ENCODE data around the gene GALK2. TPM values are rescaled to one million over a fixed set of nuclear protein-coding genes. Genes with fewer than 3 reads are reported as not detected.

Gene GALK2
- polyA plus RNA-seq, 1 donor (not counting 4 experiments of a cell fraction or from before 2014, with no cell fraction given), result 29.7 TPM

DNA sequence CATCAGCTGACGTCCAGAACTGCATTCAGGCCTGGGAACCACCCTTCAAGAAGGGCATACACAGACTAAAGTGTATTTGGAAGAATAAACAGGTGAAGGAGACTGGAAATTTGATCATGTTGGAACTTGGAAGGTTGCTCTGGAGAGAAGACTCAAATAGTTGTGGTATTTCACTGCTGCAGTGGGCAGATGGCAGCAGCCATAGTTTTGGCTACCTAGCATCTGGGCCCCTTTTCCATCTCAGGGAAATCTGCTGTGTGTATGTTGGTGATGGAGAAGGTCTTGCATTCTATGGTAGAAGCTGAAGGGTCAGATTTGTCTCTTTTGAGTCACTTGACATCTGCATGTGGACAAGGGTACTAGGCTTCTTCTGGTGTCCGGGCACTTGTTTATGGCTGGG lies 138.6 kb downstream of the GALK2 start:
- no peaks in the 10 kb centered on the region for H4K20me1 ChIP-seq (ENCODE audit: control insufficient read depth, extremely low read depth, insufficient read depth, low read length)
- H3K4me2 ChIP-seq (ENCODE audit: control insufficient read depth, extremely low read depth, insufficient read depth, low read depth, low read length), result no peak overlapping the region
- FAIRE-seq, result no peak
- H3K4me3 ChIP-seq (ENCODE audit: control insufficient read depth in 2 of 3, extremely low read depth in 1 of 3, insufficient read depth in 2 of 3, low read depth in 1 of 3, low read length in 3 of 3), result no peak overlapping the region
- DNase-seq (ENCODE audit: low read depth, low spot score), result no peak
- no peak overlapping the region for H2AFZ ChIP-seq (ENCODE audit: control insufficient read depth, low read length)
- H3K27me3 ChIP-seq (ENCODE audit: control insufficient read depth, extremely low read depth, insufficient read depth, low read length), result no peaks in the 10 kb centered on the region
- H3K9me3 ChIP-seq (ENCODE audit: control insufficient read depth, low read depth, low read length), result no peaks in the 10 kb centered on the region
- H3K79me2 ChIP-seq (ENCODE audit: control insufficient read depth, insufficient read depth, low read length), result no peaks in the 10 kb centered on the region
- dilution Hi-C loops (cut with MboI; ENCODE audit: extremely low pct_ligation_motif_present, low sequenced_read_pairs), result no loop called here
- H3K4me1 ChIP-seq (ENCODE audit: control insufficient read depth, extremely low read depth, insufficient read depth, low read length), result no peaks in the 10 kb centered on the region
- no peaks in the 10 kb centered on the region for H3K36me3 ChIP-seq (ENCODE audit: control insufficient read depth in 2 of 2, extremely low read depth in 1 of 2, insufficient read depth in 2 of 2, low read length in 2 of 2)
- H3K27ac ChIP-seq (ENCODE audit: control insufficient read depth, insufficient read depth, low read length), result no peak overlapping the region
- H3K9ac ChIP-seq (ENCODE audit: control insufficient read depth, extremely low read depth, insufficient read depth, low read length), result no peak overlapping the region
- H3K9me1 ChIP-seq (ENCODE audit: control insufficient read depth, extremely low read depth, insufficient read depth, low read length), result no peaks in the 10 kb centered on the region
- TF ChIP-seq CTCF (optimal IDR thresholded peaks at IDR 0.05 in 1 of 3, IDR thresholded peaks at IDR 0.05 in 1 of 3, conservative IDR thresholded peaks at IDR 0.05 in 1 of 3; ENCODE audit: extremely low read depth in 1 of 3, insufficient read depth in 2 of 3, low read length in 3 of 3) (no peak), EZH2 (IDR thresholded peaks at IDR 0.05; ENCODE audit: low read length) (no peak)

GRCh38 chr15:49309889-49310288 lies 139.8 kb downstream of the GALK2 start:
- no peak for FAIRE-seq
- Histone ChIP-seq H3K4me2 (ENCODE audit: control insufficient read depth, extremely low read depth, insufficient read depth, low read depth, low read length) (no peak overlapping the region), H3K4me3 (ENCODE audit: control insufficient read depth in 2 of 3, extremely low read depth in 1 of 3, insufficient read depth in 2 of 3, low read depth in 1 of 3, low read length in 3 of 3) (no peak overlapping the region), H2AFZ (ENCODE audit: control insufficient read depth, low read length) (no peak overlapping the region), H3K27ac (ENCODE audit: control insufficient read depth, insufficient read depth, low read length) (no peak overlapping the region), H3K27me3 (ENCODE audit: control insufficient read depth, extremely low read depth, insufficient read depth, low read length) (no peaks in the 10 kb centered on the region), H3K9me1 (ENCODE audit: control insufficient read depth, extremely low read depth, insufficient read depth, low read length) (no peaks in the 10 kb centered on the region), H3K9ac (ENCODE audit: control insufficient read depth, extremely low read depth, insufficient read depth, low read length) (no peak overlapping the region), H3K4me1 (ENCODE audit: control insufficient read depth, extremely low read depth, insufficient read depth, low read length) (no peaks in the 10 kb centered on the region), H3K36me3 (ENCODE audit: control insufficient read depth in 2 of 2, extremely low read depth in 1 of 2, insufficient read depth in 2 of 2, low read length in 2 of 2) (no peaks in the 10 kb centered on the region), H4K20me1 (ENCODE audit: control insufficient read depth, extremely low read depth, insufficient read depth, low read length) (no peaks in the 10 kb centered on the region), H3K79me2 (ENCODE audit: control insufficient read depth, insufficient read depth, low read length) (no peaks in the 10 kb centered on the region), H3K9me3 (ENCODE audit: control insufficient read depth, low read depth, low read length) (no peaks in the 10 kb centered on the region)
- TF ChIP-seq EZH2 (IDR thresholded peaks at IDR 0.05; ENCODE audit: low read length) (no peak), CTCF (optimal IDR thresholded peaks at IDR 0.05 in 1 of 3, IDR thresholded peaks at IDR 0.05 in 1 of 3, conservative IDR thresholded peaks at IDR 0.05 in 1 of 3; ENCODE audit: extremely low read depth in 1 of 3, insufficient read depth in 2 of 3, low read length in 3 of 3) (no peak)
- dilution Hi-C loops (cut with MboI; ENCODE audit: extremely low pct_ligation_motif_present, low sequenced_read_pairs), result no loop called here
- DNase-seq (ENCODE audit: low read depth, low spot score), result no peak

Measured in keratinocyte (primary cell).